Neural cell (in vitro differentiated cells): ENCODE results near the gene EEF1A2. TPM values are rescaled to one million over a fixed set of nuclear protein-coding genes. Genes with fewer than 3 reads are reported as not detected.

Experiments used
- H2AFZ ChIP-seq: fragments of 200-600, 300-800 bp; sonication (generic), shearing (Covaris generic); 2 replicates; pipeline ENCODE4 v1.6.0; 2014; ENCODE audit warnings: low read depth, mild to moderate bottlenecking, antibody characterized with exemption, low read length, moderate library complexity
- H3F3A ChIP-seq: fragments of 200-600 bp; shearing (Covaris generic); 2 replicates; pipeline ENCODE4 v1.6.1; 2016; ENCODE audit warnings: mild to moderate bottlenecking, moderate library complexity, mixed read lengths, antibody characterized with exemption, low read length; ENCODE audit not compliant: insufficient read depth, poor library complexity, severe bottlenecking
- H3K27ac ChIP-seq: fragments of 200-600, 300-800 bp; sonication (generic), shearing (Covaris generic); 2 replicates; pipeline ENCODE4 v1.5.1; 2014; ENCODE audit warnings: mild to moderate bottlenecking, low read length, moderate library complexity
- H3K27me3 ChIP-seq: fragments of 300-800, 200-600 bp; sonication (generic), shearing (Covaris generic); 2 replicates; pipeline ENCODE4 v1.6.0; 2014; ENCODE audit warnings: mild to moderate bottlenecking, low read depth, low read length, moderate library complexity; ENCODE audit not compliant: insufficient read depth
- H3K36me3 ChIP-seq: fragments of 300-800, 200-600 bp; sonication (generic), shearing (Covaris generic); 2 replicates; pipeline ENCODE4 v1.5.1; 2014; ENCODE audit warnings: mild to moderate bottlenecking, antibody characterized with exemption, low read length, moderate library complexity; ENCODE audit not compliant: insufficient read depth
- H3K4me2 ChIP-seq: fragments of 300-800, 200-600 bp; sonication (generic), shearing (Covaris generic); 2 replicates; pipeline ENCODE4 v1.6.0; 2014; ENCODE audit warnings: mild to moderate bottlenecking, low read length
- H3K4me3 ChIP-seq: fragments of 300-800, 200-600 bp; sonication (generic), shearing (Covaris generic); 2 replicates; pipeline ENCODE4 v1.5.1; 2014; ENCODE audit warnings: mild to moderate bottlenecking, low read length, moderate library complexity
- H3K79me2 ChIP-seq: fragments of 200-600 bp; shearing (Covaris generic); replicated peaks from 2 replicates; pipeline ENCODE4 v1.6.0; 2014; ENCODE audit warnings: mild to moderate bottlenecking, low read length, moderate library complexity; ENCODE audit not compliant: insufficient read depth
- H3K9ac ChIP-seq: fragments of 300-800, 200-600 bp; sonication (generic), shearing (Covaris generic); 2 replicates; pipeline ENCODE4 v1.6.1; 2016; ENCODE audit warnings: mild to moderate bottlenecking, low read length, mixed read lengths
- H3K9me2 ChIP-seq: fragments of 200-600 bp; shearing (Covaris generic); 2 replicates; pipeline ENCODE4 v1.6.1; 2016; ENCODE audit warnings: mild to moderate bottlenecking, low read length, mixed read lengths; ENCODE audit not compliant: insufficient read depth
- H3K9me3 ChIP-seq: fragments of 200-600, 300-800 bp; sonication (generic), shearing (Covaris generic); 2 replicates; pipeline ENCODE4 v1.6.1; 2016; ENCODE audit warnings: mild to moderate bottlenecking, mixed run types, low read length, moderate library complexity, mixed read lengths
- H4K20me1 ChIP-seq: fragments of 200-600 bp; shearing (Covaris generic); 2 replicates; pipeline ENCODE4 v1.6.1; 2016; ENCODE audit warnings: mild to moderate bottlenecking, mixed run types; ENCODE audit not compliant: insufficient read depth
- EP300 ChIP-seq: fragments of 450-650 bp; conservative IDR thresholded peaks from 2 replicates; pipeline ENCODE4 v1.6.1; 2014; ENCODE audit warnings: antibody characterized with exemption, mild to moderate bottlenecking, moderate library complexity; ENCODE audit not compliant: poor library complexity, severe bottlenecking
- EZH2 ChIP-seq: fragments of 200-600, 300-800 bp; shearing (Covaris generic), sonication (generic); IDR thresholded peaks from 2 replicates; pipeline ENCODE4 v1.6.1; 2014; ENCODE audit warnings: antibody characterized with exemption, low read length, borderline replicate concordance, mild to moderate bottlenecking; ENCODE audit not compliant: insufficient read depth, poor library complexity, severe bottlenecking
- MXI1 ChIP-seq: fragments of 450-650 bp; conservative IDR thresholded peaks from 2 replicates; pipeline ENCODE4 v1.6.1; 2014; ENCODE audit warnings: antibody characterized with exemption, mild to moderate bottlenecking; ENCODE audit not compliant: poor library complexity, severe bottlenecking
- POLR2AphosphoS5 ChIP-seq: IDR thresholded peaks from 2 replicates; pipeline ENCODE4 v1.6.1; 2012
- RAD21 ChIP-seq: fragments of 450-650 bp; conservative IDR thresholded peaks from 2 replicates; pipeline ENCODE4 v1.6.1; 2014; ENCODE audit warnings: antibody characterized with exemption, mild to moderate bottlenecking, moderate library complexity
- SMC3 ChIP-seq: fragments of 450-650 bp; conservative IDR thresholded peaks from 2 replicates; pipeline ENCODE4 v1.6.1; 2014; ENCODE audit warnings: antibody characterized with exemption, mild to moderate bottlenecking, moderate library complexity; ENCODE audit not compliant: poor library complexity
- TAF1 ChIP-seq: IDR thresholded peaks from 2 replicates; pipeline ENCODE4 v1.6.1; 2012; ENCODE audit warnings: low read depth
- polyA plus RNA-seq: library from polyadenylated mRNA; depleted of rRNA; stranded (reverse); fragments of >200 nt; gene quantifications from 2 replicates; pipeline ENCODE4 v1.2.3, GENCODE V29; 2014
- TF ChIP-seq, protein P1 (sequence below): IDR thresholded peaks from 2 replicates; pipeline ENCODE4 v1.6.1; 2012; ENCODE audit warnings: borderline replicate concordance
- TF ChIP-seq, protein P2 (sequence below): fragments of 450-650 bp; IDR thresholded peaks from 2 replicates; pipeline ENCODE4 v1.5.1; 2014; ENCODE audit warnings: antibody characterized with exemption, mild to moderate bottlenecking, moderate library complexity; ENCODE audit not compliant: poor library complexity, severe bottlenecking

The EEF1A2 gene
- polyA plus RNA-seq, 1 donor from 2014 or later: 208 TPM

DNA sequence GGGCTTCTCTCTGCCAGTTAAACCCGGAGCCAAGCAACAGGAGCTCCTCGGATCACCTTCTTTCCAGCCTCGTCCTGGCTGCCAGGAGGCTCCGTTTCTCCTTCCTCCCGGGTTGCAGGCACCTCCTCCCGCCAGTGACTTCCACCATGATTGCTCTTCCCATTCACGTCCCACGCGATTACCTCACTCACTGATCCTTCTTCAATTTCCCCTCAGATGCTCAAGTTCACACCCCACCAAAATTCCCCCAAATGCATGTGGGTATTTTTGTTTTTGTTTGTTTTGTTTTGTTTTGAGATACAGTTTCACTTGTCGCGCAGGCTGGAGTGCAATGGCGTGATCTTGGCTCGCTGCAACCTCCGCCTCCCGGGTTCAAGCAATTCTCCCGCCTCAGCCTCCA lies 51.6 kb downstream of the EEF1A2 start:
- H3K4me3 ChIP-seq: no peak overlapping the region
- H3K9me3 ChIP-seq: no peaks in the 10 kb centered on the region
- no peak overlapping the region for H3K9ac ChIP-seq
- no peak overlapping the region for H3K4me2 ChIP-seq
- no peaks in the 10 kb centered on the region for H3F3A ChIP-seq
- H3K9me2 ChIP-seq: no peaks in the 10 kb centered on the region
- H3K79me2 ChIP-seq: peaks cover 39% of the 10 kb centered on the region
- no peak overlapping the region for H2AFZ ChIP-seq
- TF ChIP-seq, protein P1, sequence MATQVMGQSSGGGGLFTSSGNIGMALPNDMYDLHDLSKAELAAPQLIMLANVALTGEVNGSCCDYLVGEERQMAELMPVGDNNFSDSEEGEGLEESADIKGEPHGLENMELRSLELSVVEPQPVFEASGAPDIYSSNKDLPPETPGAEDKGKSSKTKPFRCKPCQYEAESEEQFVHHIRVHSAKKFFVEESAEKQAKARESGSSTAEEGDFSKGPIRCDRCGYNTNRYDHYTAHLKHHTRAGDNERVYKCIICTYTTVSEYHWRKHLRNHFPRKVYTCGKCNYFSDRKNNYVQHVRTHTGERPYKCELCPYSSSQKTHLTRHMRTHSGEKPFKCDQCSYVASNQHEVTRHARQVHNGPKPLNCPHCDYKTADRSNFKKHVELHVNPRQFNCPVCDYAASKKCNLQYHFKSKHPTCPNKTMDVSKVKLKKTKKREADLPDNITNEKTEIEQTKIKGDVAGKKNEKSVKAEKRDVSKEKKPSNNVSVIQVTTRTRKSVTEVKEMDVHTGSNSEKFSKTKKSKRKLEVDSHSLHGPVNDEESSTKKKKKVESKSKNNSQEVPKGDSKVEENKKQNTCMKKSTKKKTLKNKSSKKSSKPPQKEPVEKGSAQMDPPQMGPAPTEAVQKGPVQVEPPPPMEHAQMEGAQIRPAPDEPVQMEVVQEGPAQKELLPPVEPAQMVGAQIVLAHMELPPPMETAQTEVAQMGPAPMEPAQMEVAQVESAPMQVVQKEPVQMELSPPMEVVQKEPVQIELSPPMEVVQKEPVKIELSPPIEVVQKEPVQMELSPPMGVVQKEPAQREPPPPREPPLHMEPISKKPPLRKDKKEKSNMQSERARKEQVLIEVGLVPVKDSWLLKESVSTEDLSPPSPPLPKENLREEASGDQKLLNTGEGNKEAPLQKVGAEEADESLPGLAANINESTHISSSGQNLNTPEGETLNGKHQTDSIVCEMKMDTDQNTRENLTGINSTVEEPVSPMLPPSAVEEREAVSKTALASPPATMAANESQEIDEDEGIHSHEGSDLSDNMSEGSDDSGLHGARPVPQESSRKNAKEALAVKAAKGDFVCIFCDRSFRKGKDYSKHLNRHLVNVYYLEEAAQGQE: no peak
- H3K36me3 ChIP-seq: no peaks in the 10 kb centered on the region
- no peaks in the 10 kb centered on the region for H3K27me3 ChIP-seq
- H3K27ac ChIP-seq: no peak overlapping the region
- no peaks in the 10 kb centered on the region for H4K20me1 ChIP-seq

DNA sequence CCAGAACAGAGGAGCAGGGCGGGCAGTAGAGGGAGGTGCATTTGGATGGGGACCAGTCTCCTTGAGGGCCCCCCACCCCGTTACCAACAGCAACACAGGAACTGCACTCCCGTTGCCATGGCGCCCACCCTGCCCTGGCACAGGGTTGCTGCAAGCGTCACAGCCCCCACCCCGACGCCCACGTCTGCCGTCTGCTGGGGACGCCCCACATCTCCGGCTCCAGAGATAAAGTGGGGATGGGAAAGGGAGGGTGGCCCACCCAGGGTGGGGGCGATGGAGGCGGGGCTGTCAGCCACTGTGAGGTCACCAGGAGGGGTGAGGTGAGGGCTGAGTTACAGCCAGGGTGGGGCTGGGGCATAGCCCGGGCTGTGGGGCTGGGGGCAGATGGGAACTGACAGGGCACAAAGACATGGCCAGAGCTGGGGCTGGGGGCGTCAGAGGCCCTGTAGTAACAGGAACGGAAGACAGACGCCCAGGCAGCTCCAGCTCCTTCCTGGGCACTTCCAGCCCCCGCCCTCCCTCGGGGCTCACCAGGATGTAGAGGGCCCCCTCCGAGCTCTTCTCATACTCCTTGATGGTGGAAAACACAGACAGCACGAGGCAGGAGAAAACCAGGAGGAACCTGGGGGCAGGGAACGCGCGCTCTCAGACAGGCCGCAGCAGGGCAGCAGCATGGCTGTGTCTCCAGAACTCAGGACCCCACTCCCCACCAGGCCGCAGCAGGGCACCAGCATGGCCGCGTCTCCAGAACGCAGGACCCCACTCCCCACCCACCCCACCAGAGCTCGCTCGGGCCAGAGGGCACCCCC lies 52.5 kb downstream of the EEF1A2 start:
- Histone ChIP-seq H3K27ac (no peak overlapping the region), H3K36me3 (no peaks in the 10 kb centered on the region)

More for the DNA sequence above, 52.5 kb downstream of the EEF1A2 start:
- peaks cover 44% of the 10 kb centered on the region for H3K79me2 ChIP-seq
- H3F3A ChIP-seq: no peaks in the 10 kb centered on the region
- no peak overlapping the region for H2AFZ ChIP-seq
- no peaks in the 10 kb centered on the region for H3K9me2 ChIP-seq
- no peaks in the 10 kb centered on the region for H3K27me3 ChIP-seq
- no peak for TF ChIP-seq SMC3
- TF ChIP-seq MXI1: no peak
- no peak for TF ChIP-seq RAD21
- TF ChIP-seq, protein P1: no peak
- no peak for TF ChIP-seq POLR2AphosphoS5
- no peak for TF ChIP-seq TAF1
- TF ChIP-seq, protein P2, sequence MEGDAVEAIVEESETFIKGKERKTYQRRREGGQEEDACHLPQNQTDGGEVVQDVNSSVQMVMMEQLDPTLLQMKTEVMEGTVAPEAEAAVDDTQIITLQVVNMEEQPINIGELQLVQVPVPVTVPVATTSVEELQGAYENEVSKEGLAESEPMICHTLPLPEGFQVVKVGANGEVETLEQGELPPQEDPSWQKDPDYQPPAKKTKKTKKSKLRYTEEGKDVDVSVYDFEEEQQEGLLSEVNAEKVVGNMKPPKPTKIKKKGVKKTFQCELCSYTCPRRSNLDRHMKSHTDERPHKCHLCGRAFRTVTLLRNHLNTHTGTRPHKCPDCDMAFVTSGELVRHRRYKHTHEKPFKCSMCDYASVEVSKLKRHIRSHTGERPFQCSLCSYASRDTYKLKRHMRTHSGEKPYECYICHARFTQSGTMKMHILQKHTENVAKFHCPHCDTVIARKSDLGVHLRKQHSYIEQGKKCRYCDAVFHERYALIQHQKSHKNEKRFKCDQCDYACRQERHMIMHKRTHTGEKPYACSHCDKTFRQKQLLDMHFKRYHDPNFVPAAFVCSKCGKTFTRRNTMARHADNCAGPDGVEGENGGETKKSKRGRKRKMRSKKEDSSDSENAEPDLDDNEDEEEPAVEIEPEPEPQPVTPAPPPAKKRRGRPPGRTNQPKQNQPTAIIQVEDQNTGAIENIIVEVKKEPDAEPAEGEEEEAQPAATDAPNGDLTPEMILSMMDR: no peak
- TF ChIP-seq EZH2: no peak
- TF ChIP-seq EP300: no peak
- no peaks in the 10 kb centered on the region for H3K9me3 ChIP-seq
- H4K20me1 ChIP-seq: no peaks in the 10 kb centered on the region
- H3K4me2 ChIP-seq: no peak overlapping the region
- peak overlapping the region; percentile 31 for H3K9ac ChIP-seq
- H3K4me3 ChIP-seq: no peak overlapping the region
